ENCODE data around the gene MYPN. TPM values are rescaled to one million over a fixed set of nuclear protein-coding genes. Genes with fewer than 3 reads are reported as not detected.
"Not testable (repeated sequence)": the region's sequence is repeated elsewhere in the genome, so short reads cannot be mapped to it uniquely, and the experiment has no call there.

Gene MYPN
- total RNA-seq, 1 experiment from 2014 or later, result 1.8 TPM

GRCh38 chr10:68231106-68231816, 122.0 kb downstream of the MYPN start:
- peak; percentile 69 for DNase-seq (ENCODE audit: low read depth)

GRCh38 chr10:68231817-68232251, 122.5 kb downstream of the MYPN start, which contains the start of gene ATOH7:
TSS of gene ATOH7 (minus strand) at chr10:68232113. CDS start at chr10:68231677, 436 bp downstream.
- DNase-seq (ENCODE audit: low read depth), result no peak

- DNase-seq (ENCODE audit: low read depth), result no peak
Measured at GRCh38 chr10:68233046-68233445, 123.8 kb downstream of the MYPN start.

GRCh38 chr10:68235111-68235510, 125.8 kb downstream of the MYPN start:
- no peak for DNase-seq (ENCODE audit: low read depth)

DNA sequence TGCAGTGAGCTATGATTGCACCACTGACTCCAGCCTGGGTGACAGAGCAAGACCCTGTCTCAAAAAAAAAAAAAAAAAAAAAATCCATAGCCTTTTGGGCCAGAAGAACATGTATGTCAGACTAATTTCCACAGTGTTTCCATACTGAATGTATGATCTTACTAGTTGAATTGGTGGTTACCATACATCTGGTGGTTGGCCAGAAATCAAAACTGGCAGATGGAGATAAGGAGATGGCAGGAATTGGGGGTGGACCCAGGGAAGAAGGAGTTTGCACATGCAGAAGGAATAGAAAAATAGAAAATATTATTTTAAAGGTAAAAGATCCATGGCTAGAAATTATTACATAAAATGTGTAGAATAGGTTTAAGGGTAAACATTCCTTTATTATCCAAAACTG, 126.3 kb downstream of the MYPN start:
- DNase-seq (ENCODE audit: low read depth), result no peak

GRCh38 chr10:68237173-68237572, 127.9 kb downstream of the MYPN start:
- no peak for DNase-seq (ENCODE audit: low read depth)

GRCh38 chr10:68238371-68238770, 129.1 kb downstream of the MYPN start:
- DNase-seq (ENCODE audit: low read depth), result no peak

- DNase-seq (ENCODE audit: low read depth), result no peak
Measured at GRCh38 chr10:68239069-68239468, 129.8 kb downstream of the MYPN start.

DNA sequence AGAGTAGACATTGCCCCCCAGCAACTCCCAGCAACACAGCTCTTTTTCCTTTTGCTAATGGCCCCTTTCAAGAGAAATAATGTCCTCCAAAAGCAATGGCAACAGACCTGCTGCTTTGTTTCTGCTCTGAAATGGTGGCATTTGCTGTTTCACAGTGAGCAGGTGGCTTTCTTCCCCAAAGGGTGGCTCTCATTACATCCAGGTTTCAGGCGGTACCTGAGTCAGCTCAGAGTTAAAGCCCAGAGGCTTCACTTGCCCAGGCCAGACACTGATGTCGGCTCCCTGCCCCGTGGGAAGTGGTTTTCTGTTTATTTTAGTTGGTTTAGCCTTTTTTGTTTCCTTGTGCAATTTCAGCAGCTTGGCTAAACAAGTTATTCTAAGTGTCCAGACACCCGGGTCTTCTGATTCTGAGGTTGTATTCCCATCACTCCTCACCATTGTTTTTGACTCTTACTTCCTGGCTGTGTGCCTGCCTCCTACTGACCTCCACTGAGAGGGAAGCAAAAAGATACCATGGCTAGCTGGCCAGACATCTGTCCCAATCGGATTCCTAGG, 130.4 kb downstream of the MYPN start:
- no peak for DNase-seq (ENCODE audit: low read depth)

DNA sequence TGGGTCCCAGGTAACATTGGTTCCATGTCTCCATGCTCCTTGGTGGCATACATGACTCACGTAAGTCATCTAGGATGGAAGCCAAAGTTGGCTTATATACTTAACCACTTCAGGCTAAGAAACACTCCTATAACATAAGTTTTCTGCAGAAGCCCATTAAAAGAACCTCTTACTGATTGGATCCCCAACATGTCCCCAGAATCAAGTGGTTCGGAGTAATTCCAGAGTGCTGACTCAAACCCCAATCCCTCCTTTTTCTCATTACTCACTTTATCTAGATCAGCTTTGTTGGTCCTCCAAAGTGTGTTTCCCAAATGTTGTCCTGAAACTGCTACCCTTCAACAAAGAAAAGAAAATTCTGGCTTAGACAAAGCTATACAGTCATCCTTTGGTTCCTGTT, 132.8 kb downstream of the MYPN start:
- peak; percentile 8 for DNase-seq (ENCODE audit: low read depth)

DNA sequence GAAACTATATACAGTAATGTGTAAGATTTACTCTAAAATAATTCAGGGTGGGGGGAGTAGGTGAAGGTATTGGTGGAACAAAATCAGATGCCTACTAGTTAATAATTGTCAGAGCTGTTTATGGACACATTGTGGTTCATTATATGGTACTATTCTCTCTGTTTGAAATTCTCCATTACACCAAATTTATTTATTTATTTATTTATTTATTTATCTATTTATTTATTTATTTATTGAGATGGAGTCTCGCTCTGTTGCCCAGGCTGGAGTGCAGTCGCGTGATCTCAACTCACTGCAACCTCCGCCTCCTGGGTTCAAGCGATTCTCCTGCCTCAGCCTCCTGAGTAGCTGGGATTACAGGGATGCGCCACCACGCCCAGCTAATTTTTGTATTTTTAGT, 137.1 kb downstream of the MYPN start:
- DNase-seq (ENCODE audit: low read depth), result not testable (repeated sequence)

DNA sequence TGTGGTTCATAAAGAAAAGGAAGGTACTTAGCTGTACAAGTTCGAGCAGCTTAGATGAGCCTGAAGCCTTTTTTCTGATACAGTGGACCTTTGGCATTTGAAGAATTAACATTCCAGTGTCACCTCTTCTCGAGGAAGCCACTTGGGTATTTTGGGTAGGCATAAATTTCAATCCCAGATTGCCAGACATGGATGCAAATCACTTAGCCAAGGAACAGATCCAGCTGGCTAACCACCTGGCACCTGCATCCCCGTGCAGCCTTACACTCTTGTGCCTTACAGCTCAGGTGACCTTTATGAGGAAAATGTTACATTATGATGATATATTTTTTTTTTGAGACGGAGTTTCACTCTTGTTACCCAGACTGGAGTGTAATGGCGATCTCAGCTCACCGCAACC, 138.6 kb downstream of the MYPN start:
- DNase-seq (ENCODE audit: low read depth), result no peak

- DNase-seq (ENCODE audit: low read depth), result no peak
Measured at GRCh38 chr10:68249297-68249696, 140.0 kb downstream of the MYPN start.

- DNase-seq (ENCODE audit: low read depth), result no peak
Measured at GRCh38 chr10:68251151-68251550, 141.9 kb downstream of the MYPN start.

- DNase-seq (ENCODE audit: low read depth), result no peak
Measured at GRCh38 chr10:68251625-68252495, 142.6 kb downstream of the MYPN start.

GRCh38 chr10:68253346-68253745, 144.1 kb downstream of the MYPN start:
- no peak for DNase-seq (ENCODE audit: low read depth)

- DNase-seq (ENCODE audit: low read depth), result peak; percentile 24
Measured at GRCh38 chr10:68261132-68261856, 152.0 kb downstream of the MYPN start.

Other genes starting within 250 kb of the MYPN start
- gene SIRT1, start 224.8 kb upstream of the MYPN start, total RNA-seq (2014; rRNA removed; shearing (Covaris generic)), result 10.5 and 13.7 TPM in 2 replicates
- 41.2 and 41.3 TPM in 2 replicates for gene HERC4, start 34.2 kb upstream of the MYPN start, total RNA-seq (2014; rRNA removed; shearing (Covaris generic))
- gene ATOH7, start 122.6 kb downstream of the MYPN start, total RNA-seq (2014; rRNA removed; shearing (Covaris generic)), result 0.10 TPM in 1 of 2 replicates, not detected in the other
- 17.8 and 20.2 TPM in 2 replicates for gene HNRNPH3, start 222.6 kb downstream of the MYPN start, total RNA-seq (2014; rRNA removed; shearing (Covaris generic))
- gene PBLD, start 223.4 kb downstream of the MYPN start, total RNA-seq (2014; rRNA removed; shearing (Covaris generic)), result 1.4 and 2.5 TPM in 2 replicates

Measured in RPMI7951 (cell line).